Suprapubic skin (tissue), 4 donors: ENCODE measurements around the gene BTN2A1. TPM values are rescaled to one million over a fixed set of nuclear protein-coding genes. Genes with fewer than 3 reads are reported as not detected.
A peak's percentile ranks its signal among the peaks of the same experiment; 100 is the strongest.

Experiments used
- DNase-seq, 2 donors: peaks; one replicate each; pipeline ENCODE4 v3.0.0-alpha.2; 2019; ENCODE audit warnings: low spot score in 2 of 2
- H3K27ac ChIP-seq: fragments of 200-600 bp; sonication (generic); one replicate; pipeline ENCODE4 v1.5.1; 2019
- H3K27me3 ChIP-seq: fragments of 200-600 bp; sonication (generic); one replicate; pipeline ENCODE4 v1.5.1; 2019
- H3K36me3 ChIP-seq: fragments of 200-600 bp; sonication (generic); one replicate; pipeline ENCODE4 v1.5.1; 2019
- H3K4me1 ChIP-seq: fragments of 200-600 bp; sonication (generic); one replicate; pipeline ENCODE4 v1.5.1; 2019
- H3K4me3 ChIP-seq: fragments of 200-600 bp; sonication (generic); one replicate; pipeline ENCODE4 v1.5.1; 2019; ENCODE audit warnings: mild to moderate bottlenecking
- H3K9me3 ChIP-seq: fragments of 200-600 bp; sonication (generic); one replicate; pipeline ENCODE4 v1.5.1; 2019
- CTCF ChIP-seq, 2 donors: fragments of 200-600 bp in 1 of 2; fragments of 450-650 bp in 1 of 2; sonication (generic) in 1 of 2; IDR thresholded peaks; one replicate each; pipeline ENCODE4 v1.5.1; 2016 to 2019; ENCODE audit warnings: antibody characterized with exemption in 2 of 2, mild to moderate bottlenecking in 1 of 2, moderate library complexity in 1 of 2
- EP300 ChIP-seq: sonication (generic); formaldehyde crosslinking; IDR thresholded peaks from one replicate; pipeline ENCODE4 v1.6.1; 2017; ENCODE audit warnings: antibody characterized with exemption
- POLR2A ChIP-seq, 2 donors: fragments of 450-650 bp; IDR thresholded peaks; one replicate each; pipeline ENCODE4 v1.6.1; 2017; ENCODE audit warnings: antibody characterized with exemption in 2 of 2, mild to moderate bottlenecking in 2 of 2, moderate library complexity in 2 of 2
- POLR2AphosphoS5 ChIP-seq, 3 donors: sonication (generic); formaldehyde crosslinking; IDR thresholded peaks; one replicate each; pipeline ENCODE4 v1.6.1; 2017; ENCODE audit warnings: antibody characterized with exemption in 3 of 3
- WGBS: methylation state at CpG from one replicate; pipeline ENCODE4 v1.1.5; 2018; 5-methylcytosine and 5-hydroxymethylcytosine counted together
- total RNA-seq, 4 donors: library from RNA; depleted of rRNA; stranded (reverse); fragments of >200 nt; gene quantifications; one replicate each; pipeline ENCODE4 v1.1.0, GENCODE V29; 2016

The BTN2A1 gene
- total RNA-seq, 4 donors from 2014 or later = 9.1 to 31.9 (median 12.9) TPM

- H3K4me1 ChIP-seq = peaks cover 18% of the 10 kb centered on the region
- H3K36me3 ChIP-seq = peaks cover 7% of the 10 kb centered on the region
- under 1% methylated on average over 12 of the region's 12 CpGs for WGBS
- no peaks in the 10 kb centered on the region for H3K9me3 ChIP-seq
- H3K27me3 ChIP-seq = no peaks in the 10 kb centered on the region
- DNase-seq = peak in 1 of 2 donors; percentile 84
- peak overlapping the region; percentile 42 for H3K4me3 ChIP-seq
- peak overlapping the region; percentile 69 for H3K27ac ChIP-seq
- TF ChIP-seq POLR2AphosphoS5 (IDR thresholded peaks at IDR 0.05) (peak in 1 of 3 donors; percentile 36), CTCF (IDR thresholded peaks at IDR 0.05) (no peak)
These were observed 16.1 kb downstream of the BTN2A1 start for GRCh38 chr6:26473758-26474438.

GRCh38 chr6:26474439-26474881, 16.7 kb downstream of the BTN2A1 start:
- DNase-seq = no peak
- Histone ChIP-seq H3K27ac (peak overlapping the region; percentile 69), H3K4me3 (peak overlapping the region; percentile 42), H3K27me3 (no peaks in the 10 kb centered on the region), H3K9me3 (no peaks in the 10 kb centered on the region), H3K4me1 (peaks cover 18% of the 10 kb centered on the region), H3K36me3 (peaks cover 4% of the 10 kb centered on the region)
- TF ChIP-seq CTCF (IDR thresholded peaks at IDR 0.05) (no peak), POLR2A (IDR thresholded peaks at IDR 0.05) (no peak), EP300 (no peak), POLR2AphosphoS5 (IDR thresholded peaks at IDR 0.05) (no peak)
- 30% methylated on average over 2 of the region's 2 CpGs for WGBS

GRCh38 chr6:26475823-26476729, 18.3 kb downstream of the BTN2A1 start:
- Histone ChIP-seq H3K4me3 (no peak overlapping the region), H3K9me3 (no peaks in the 10 kb centered on the region), H3K4me1 (peaks cover 18% of the 10 kb centered on the region), H3K36me3 (no peaks in the 10 kb centered on the region), H3K27me3 (no peaks in the 10 kb centered on the region), H3K27ac (no peak overlapping the region)
- no peak for DNase-seq
- TF ChIP-seq POLR2A (IDR thresholded peaks at IDR 0.05) = no peak
- TF ChIP-seq EP300 = no peak
- no peak for TF ChIP-seq POLR2AphosphoS5 (IDR thresholded peaks at IDR 0.05)
- TF ChIP-seq CTCF (IDR thresholded peaks at IDR 0.05) = no peak
- WGBS = 77% methylated on average over 7 of the region's 7 CpGs

GRCh38 chr6:26476896-26477295, 19.1 kb downstream of the BTN2A1 start:
- no peak for DNase-seq
- Histone ChIP-seq H3K9me3 (no peaks in the 10 kb centered on the region), H3K27me3 (no peaks in the 10 kb centered on the region), H3K36me3 (no peaks in the 10 kb centered on the region), H3K4me3 (no peak overlapping the region), H3K27ac (no peak overlapping the region), H3K4me1 (peaks cover 18% of the 10 kb centered on the region)
- WGBS = 91% methylated on average over 4 of the region's 4 CpGs
- TF ChIP-seq EP300 (no peak), CTCF (IDR thresholded peaks at IDR 0.05) (no peak), POLR2A (IDR thresholded peaks at IDR 0.05) (no peak), POLR2AphosphoS5 (IDR thresholded peaks at IDR 0.05) (no peak)

GRCh38 chr6:26477426-26477825, 19.7 kb downstream of the BTN2A1 start:
- no peak for DNase-seq
- 35% methylated on average over 1 of the region's 1 CpG for WGBS

More at GRCh38 chr6:26477426-26477825, 19.7 kb downstream of the BTN2A1 start:
- Histone ChIP-seq H3K36me3 (no peaks in the 10 kb centered on the region), H3K27ac (no peak overlapping the region), H3K4me1 (peaks cover 18% of the 10 kb centered on the region), H3K9me3 (no peaks in the 10 kb centered on the region), H3K4me3 (no peak overlapping the region), H3K27me3 (no peaks in the 10 kb centered on the region)
- TF ChIP-seq EP300 (no peak), POLR2AphosphoS5 (IDR thresholded peaks at IDR 0.05) (no peak), CTCF (IDR thresholded peaks at IDR 0.05) (no peak), POLR2A (IDR thresholded peaks at IDR 0.05) (no peak)
